Measurements from ENCODE around the gene ATP8B3.
A peak's percentile ranks its signal among the peaks of the same experiment; 100 is the strongest.

ATP8B3 gene

DNA sequence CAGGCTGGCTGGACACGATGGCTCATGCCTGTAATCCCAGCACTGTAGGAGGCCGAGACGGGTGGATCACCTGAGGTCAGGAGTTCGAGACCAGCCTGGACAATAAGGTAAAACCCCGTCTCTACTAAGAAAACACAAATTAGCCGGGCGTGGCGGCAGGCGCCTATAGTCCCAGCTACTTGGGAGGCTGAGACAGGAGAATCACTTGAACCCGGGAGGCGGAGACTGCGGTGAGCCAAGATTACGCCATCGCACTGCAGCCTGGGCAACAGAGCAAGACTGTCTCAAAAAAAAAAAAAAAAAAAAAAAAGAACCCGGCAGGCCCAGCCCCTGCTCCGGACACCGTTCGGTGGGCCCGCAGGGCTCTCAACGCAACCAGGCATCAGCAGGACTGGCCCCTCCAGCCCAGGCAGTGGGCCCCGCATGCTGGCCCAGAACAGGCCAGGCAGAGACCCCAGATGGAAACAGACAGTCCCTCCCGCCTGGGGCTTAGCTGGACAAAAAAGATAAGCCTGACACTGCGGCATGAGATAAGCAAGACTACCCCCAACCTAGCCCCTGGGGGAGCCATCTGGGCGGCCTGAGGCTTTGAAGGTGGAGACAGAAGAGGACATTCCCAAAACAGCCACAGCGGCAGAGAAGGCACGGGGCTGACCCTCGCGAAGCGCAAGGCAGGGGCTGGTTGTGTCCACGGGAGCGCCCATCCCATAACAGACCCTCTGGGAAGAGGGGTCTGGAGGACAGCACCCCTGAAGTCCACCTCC lies 24.6 kb upstream of the ATP8B3 start:
- peak; percentile 74 for TF ChIP-seq GATA2 (IDR thresholded peaks at IDR 0.05; ENCODE audit: low read depth, low read length)
- no peak for TF ChIP-seq GATA3 (IDR thresholded peaks at IDR 0.05; ENCODE audit: low read depth, low read length)

DNA sequence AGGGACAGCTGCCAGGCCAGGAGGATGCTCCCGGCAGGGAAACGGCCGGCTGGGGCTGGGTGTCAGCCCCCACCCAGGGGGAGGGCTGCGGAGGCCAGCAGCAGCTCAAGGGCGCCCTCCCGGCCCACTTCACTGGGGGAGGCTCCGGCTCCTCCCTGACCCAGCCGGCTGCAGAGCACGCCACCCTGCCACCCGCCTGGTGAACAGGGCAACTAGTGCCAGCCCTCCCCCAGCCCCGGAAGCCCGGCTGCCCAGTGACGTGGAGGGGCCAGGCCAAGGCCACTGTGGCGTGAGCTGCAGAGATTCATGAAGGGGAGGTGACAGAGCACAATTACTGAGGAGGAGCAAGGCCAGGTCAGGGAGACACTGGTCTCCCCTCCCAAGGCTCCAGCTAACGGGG lies 21.5 kb upstream of the ATP8B3 start:
- TF ChIP-seq GATA3 (IDR thresholded peaks at IDR 0.05; ENCODE audit: low read depth, low read length) (no peak), GATA2 (IDR thresholded peaks at IDR 0.05; ENCODE audit: low read depth, low read length) (no peak)

DNA sequence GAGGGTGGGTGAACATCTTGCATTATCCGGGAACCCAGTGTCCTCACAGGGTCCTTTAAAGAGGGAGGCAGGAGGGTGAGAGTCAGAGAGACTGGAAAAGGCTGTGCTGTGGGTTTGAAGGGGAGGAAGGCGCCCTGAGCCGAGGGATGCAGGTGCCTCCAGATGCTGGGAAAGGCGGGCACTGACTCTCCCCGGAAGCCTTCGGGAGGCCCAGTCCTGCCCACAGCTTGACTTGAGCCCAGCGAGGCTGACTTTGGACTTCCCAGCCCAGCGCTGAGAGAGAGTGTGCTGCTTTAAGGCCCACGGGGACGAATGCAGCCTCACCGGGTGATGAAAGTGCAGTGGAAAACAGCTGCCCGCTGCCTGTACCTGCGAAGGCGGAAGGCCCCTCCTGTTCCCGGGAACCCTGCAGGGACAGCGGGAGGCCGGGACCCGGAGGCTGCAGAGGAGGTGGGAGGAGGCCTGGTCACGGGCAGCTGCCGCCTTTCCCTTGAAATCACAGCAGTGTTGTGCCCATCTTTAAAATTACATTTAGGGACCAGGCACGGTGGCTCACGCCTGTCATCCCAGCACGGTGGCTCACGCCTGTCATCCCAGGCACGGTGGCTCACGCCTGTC lies 20.1 kb upstream of the ATP8B3 start:
- TF ChIP-seq GATA3 (IDR thresholded peaks at IDR 0.05; ENCODE audit: low read depth, low read length) = no peak
- no peak for TF ChIP-seq GATA2 (IDR thresholded peaks at IDR 0.05; ENCODE audit: low read depth, low read length)

DNA sequence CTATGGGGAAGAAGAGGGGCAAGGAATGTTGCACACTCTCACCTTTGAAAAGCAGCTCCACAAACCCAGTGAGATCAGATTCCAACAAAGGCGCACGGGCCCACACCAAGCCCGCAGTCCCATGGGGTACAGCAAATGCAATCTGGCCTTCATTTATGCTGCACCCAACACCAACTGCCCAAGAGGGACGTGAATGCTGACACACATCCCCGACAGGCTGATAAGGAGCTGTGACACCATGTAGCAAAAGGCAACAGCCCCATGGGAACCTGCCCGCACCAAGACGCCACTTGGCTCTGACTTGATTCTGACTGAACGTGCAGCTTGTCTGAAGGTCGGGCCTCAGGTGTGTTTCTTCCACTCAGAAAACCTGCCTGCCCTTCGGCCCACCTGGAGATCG lies 18.9 kb upstream of the ATP8B3 start:
- TF ChIP-seq GATA2 (IDR thresholded peaks at IDR 0.05; ENCODE audit: low read depth, low read length) = no peak
- no peak for TF ChIP-seq GATA3 (IDR thresholded peaks at IDR 0.05; ENCODE audit: low read depth, low read length)

DNA sequence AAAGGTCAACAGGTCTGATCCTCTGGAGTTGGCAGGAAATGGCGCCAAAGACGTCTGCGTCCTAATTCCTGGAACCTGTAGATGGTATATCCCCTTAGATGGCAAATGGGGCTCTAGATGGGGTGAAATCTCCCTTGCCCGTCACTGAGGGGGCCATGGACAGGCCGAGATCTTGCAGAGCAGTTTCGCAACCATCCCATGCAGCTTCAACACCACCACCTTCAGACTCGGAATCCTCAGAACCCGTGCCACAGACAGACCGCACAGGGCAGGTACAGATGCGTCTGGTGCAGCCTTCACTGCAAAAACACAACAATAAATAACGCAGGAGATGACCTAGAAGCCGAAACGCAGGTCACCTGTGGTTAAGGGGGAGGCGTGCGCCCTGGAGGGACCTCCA lies 18.5 kb upstream of the ATP8B3 start:
- TF ChIP-seq GATA2 (IDR thresholded peaks at IDR 0.05; ENCODE audit: low read depth, low read length) = no peak
- TF ChIP-seq GATA3 (IDR thresholded peaks at IDR 0.05; ENCODE audit: low read depth, low read length) = no peak

DNA sequence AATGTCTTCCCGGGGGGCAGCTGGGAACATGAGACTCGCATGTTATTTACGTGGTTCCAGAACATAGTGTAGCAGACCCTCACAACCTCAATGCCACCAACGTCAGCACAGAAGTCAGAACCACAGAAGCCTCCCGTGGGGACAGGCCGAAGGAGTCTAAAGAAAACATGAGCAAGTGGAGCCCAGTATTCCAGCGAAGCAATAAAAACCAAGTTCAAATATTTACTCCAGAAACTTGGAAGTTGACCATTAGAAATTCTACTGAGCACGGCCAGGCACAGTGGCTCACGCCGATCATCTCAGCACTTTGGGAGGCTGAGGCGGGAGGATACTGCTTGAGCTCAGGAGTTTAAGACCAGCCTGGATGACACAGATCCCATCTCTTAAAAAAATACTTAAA lies 17.9 kb upstream of the ATP8B3 start:
- TF ChIP-seq GATA2 (IDR thresholded peaks at IDR 0.05; ENCODE audit: low read depth, low read length) = no peak
- no peak for TF ChIP-seq GATA3 (IDR thresholded peaks at IDR 0.05; ENCODE audit: low read depth, low read length)

DNA sequence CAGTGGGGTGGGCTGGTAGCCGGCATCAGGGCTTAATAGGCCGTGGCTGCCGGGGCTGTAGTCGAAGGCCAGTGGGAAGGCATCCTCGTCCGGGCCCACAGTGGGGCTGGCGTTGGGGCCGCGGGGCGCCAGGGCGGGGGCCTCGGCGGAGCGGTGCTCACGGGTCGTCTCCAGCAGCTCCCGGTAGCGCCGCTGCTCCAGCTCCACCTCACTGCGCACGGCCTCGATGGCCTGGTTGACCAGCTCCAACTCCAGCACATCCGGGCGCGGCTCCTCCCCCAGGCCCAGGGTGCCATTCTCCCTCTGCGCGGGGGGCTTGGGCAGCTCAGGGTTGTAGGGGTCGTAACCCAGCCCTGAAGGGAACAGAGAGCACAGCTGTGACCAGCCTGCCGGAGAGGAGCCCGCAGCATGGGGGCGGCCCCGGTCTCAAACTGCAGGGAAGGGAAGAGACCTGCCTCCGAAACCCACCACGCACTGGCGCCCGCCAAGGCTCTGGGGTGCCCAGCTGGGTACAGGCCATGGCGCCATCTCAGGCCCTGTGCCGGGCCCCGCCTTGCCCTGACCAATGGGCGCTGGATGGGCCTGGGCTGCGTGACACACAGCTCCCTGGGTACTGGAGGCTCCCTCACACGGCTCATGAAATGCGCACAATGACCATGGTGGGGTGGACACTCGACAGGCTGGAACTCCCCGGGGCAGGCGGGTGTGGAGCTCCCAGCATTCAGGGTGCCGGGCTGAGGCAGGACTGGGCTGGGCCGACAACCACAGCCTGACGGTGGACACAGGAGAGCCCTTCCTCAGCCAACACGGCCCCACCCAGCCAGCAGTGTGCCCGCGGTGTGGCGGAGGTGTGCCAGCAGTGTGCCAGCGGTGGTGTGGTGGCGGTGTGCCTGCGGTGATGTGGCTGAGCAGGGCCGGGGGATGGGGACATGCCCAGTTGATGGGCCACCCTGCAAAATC lies 16.5 kb upstream of the ATP8B3 start:
- no peak for TF ChIP-seq GATA2 (IDR thresholded peaks at IDR 0.05; ENCODE audit: low read depth, low read length)
- TF ChIP-seq GATA3 (IDR thresholded peaks at IDR 0.05; ENCODE audit: low read depth, low read length) = no peak

DNA sequence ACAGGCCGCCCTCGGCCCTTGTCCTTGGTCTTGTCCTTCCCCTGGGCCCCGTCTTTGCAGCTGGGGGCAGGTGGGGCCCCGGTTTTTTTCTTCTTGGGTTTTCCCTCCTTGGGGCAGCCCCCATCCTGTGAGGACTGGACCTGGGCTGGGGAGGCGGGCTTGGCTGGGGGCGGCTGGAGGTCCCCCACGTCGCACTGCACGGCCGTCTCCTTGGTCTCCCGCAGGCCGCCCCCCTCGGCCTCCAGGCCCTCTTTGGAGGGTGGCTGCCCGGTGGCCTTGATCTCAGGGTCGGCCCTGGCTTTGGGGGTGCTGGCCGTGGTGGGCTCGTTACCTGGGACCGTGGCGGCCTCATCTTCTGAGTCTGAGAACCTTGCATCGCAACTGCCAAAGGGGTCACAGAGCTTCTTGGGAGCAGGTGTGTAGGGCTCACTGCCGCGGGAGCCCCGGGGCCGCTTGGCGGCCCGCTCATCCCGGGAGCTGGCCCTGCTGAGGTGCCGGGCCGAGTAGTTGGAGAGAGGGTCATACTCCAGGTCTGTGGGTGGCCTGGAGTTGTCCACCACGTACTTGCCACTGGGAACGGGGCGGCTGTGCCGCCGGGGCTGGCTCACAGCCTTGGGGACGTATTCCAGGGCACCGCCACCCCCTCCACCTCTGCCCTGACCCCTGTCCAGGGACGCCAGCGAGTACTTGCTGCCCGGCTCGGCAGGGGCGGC lies 15.6 kb upstream of the ATP8B3 start:
- TF ChIP-seq GATA3 (IDR thresholded peaks at IDR 0.05; ENCODE audit: low read depth, low read length) (no peak), GATA2 (IDR thresholded peaks at IDR 0.05; ENCODE audit: low read depth, low read length) (no peak)

DNA sequence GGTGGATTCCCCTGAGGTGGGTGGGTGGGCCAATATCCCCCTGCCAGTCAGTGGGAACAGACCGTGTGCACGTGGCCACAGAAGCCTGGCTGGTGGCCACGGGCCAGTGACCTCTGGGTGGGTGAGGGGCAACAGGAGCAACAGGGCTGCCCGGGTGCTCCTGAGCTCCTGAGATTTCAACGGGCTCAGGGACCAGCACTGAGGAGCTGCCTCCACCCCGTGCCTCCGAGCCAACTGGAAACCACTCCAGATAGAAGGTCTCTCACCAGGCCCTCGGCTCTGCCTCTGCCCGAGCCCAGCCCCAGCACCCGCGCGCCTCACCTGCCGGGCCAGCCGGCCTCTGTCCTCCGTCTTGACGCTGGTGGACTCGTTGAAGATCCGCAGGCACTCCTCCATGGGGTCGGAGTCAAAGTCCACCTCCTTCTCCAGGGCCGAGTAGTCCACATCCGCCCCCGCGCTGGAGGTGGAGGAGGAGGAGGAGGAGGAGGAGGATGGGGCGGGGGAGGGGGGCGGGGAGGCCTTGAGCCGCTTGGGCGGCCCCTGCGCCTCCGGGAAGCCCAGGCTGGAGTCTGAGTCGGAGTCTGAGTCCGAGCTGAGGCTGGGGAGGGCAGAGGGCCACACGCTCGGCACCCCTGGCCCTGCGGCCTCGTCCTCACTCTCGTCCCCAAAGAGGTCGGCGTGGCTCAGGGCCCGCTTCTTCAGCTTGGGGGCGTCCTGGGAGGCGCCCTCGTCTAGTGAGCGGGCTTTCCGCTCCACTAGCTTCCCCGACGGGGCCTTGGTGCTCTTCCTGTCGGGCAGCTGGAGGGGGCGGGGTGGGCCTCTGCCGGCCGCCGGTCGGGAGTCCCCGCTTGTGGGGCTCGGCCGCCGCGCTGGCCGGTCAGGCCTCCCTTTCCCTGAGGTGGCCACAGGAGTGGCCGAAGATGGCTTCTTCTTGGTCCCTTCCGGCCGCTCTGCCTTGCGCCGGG lies 14.8 kb upstream of the ATP8B3 start:
- no peak for TF ChIP-seq GATA3 (IDR thresholded peaks at IDR 0.05; ENCODE audit: low read depth, low read length)
- TF ChIP-seq GATA2 (IDR thresholded peaks at IDR 0.05; ENCODE audit: low read depth, low read length) = no peak

DNA sequence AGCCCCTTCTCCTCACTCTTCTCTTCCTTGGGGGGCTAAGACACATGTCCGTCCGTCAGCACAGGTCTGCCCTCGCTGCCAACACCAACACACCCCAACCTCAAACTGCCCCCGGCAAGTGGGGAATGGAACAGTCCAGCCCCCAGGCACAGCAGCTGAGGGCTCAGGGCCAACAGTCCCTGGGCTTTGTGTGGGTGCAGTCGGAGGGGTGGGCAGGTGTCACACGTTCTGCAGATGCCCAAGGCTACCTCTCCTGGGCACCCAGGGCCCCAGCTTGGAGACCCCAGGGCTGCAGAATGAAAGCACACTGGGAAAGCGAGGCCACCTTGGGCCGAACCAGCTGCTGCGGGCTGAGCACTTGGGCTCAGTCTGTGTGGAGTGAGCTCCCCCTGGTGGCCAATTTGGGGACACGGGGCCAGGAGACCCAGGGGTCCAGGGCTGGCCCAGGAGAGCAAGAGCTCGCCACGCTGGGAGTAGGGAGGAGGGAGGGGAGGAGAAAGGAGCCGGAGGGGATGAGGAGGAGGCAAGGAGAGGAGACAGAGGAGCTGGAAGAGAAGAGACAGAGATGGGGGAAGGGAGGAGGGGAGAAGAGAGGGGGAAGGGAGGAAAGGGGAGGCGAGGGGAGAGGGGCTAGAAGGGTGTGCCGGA lies 14.0 kb upstream of the ATP8B3 start:
- TF ChIP-seq GATA3 (IDR thresholded peaks at IDR 0.05; ENCODE audit: low read depth, low read length) (no peak), GATA2 (IDR thresholded peaks at IDR 0.05; ENCODE audit: low read depth, low read length) (no peak)

DNA sequence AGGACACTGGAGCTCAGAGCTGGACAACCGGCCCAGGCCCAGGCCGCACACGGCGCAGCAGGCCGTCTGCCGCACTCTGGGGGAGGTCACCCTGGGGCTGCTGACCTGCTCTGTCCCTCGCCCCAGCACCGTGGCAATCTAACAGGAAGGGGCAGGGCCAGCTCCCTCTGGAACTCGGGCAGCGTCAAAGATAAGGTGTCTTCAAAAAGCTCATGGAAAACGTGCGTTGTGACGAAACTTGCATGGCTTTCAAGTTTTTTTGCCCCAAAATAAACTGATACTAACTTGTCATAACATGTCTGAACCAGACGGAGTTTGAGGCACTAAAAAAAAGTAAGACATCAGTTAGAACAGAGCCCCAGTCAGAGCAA lies 12.2 kb upstream of the ATP8B3 start:
- TF ChIP-seq GATA2 (IDR thresholded peaks at IDR 0.05; ENCODE audit: low read depth, low read length) = no peak
- TF ChIP-seq GATA3 (IDR thresholded peaks at IDR 0.05; ENCODE audit: low read depth, low read length) = no peak

DNA sequence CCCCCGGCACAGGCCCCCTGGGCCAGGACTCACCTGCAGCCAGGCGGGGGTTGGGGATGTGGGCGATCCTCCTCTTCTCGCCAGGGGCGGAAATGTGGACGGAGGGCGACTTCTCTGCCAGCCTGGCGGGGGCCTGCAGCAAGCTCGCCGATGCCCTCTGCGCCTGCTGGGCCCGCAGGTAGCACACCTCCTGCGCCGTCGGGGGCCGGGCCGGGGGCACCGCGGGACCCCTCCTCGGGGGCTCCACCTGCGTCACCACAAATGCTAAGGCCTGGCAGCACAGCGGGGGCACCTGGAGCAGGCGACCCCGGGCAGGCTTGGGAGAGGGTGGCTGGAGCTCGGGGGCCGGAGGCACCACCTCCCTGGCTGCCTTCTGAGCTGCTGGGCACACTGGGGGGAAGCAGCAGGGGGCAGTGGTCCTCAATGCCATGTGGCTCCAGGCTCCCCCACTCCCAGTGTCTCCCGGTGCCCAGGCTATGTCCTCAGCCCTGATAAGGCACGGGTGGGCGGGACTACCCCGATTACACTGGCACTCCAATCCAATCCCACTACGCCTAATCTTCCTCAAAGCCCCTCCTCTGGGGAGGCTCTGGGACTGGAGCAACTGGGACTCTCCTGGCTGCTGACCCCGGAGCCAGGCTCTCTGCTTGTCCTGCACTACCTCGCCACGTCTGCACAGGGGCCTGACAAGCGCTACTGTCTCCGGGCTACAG lies 11.6 kb upstream of the ATP8B3 start:
- TF ChIP-seq GATA2 (IDR thresholded peaks at IDR 0.05; ENCODE audit: low read depth, low read length) = no peak
- TF ChIP-seq GATA3 (IDR thresholded peaks at IDR 0.05; ENCODE audit: low read depth, low read length) = no peak

Measured in SH-SY5Y (cell line).